GM12878 (cell line): ENCODE measurements around the gene SUSD1.

Experiments
- CBX5 ChIP-seq: sonication (generic); IDR thresholded peaks from 2 replicates; pipeline ENCODE4 v1.6.1; 2016; ENCODE audit warnings: low read depth, moderate library complexity, mild to moderate bottlenecking, inconsistent platforms
- GABPA ChIP-seq: IDR thresholded peaks from 2 replicates; pipeline ENCODE4 v1.6.1; 2014; ENCODE audit warnings: antibody characterized with exemption, low read depth, mild to moderate bottlenecking, inconsistent platforms
- MEF2A ChIP-seq: IDR thresholded peaks from 2 replicates; pipeline ENCODE4 v1.6.1; 2011; ENCODE audit warnings: low read depth, mild to moderate bottlenecking, low read length, moderate library complexity; ENCODE audit not compliant: insufficient read depth
- POLR2A ChIP-seq: IDR thresholded peaks from 2 replicates; pipeline ENCODE4 v1.6.1; 2011; ENCODE audit warnings: low read depth, mild to moderate bottlenecking, low read length
- POLR2AphosphoS5 ChIP-seq: IDR thresholded peaks from 2 replicates; pipeline ENCODE4 v1.6.1; 2011; ENCODE audit warnings: mild to moderate bottlenecking, low read length, inconsistent platforms
- SIN3A ChIP-seq: IDR thresholded peaks from 2 replicates; pipeline ENCODE4 v1.6.1; 2012; ENCODE audit warnings: low read depth, low read length, improper control_type of control experiment
- TF ChIP-seq, protein P1 (sequence below): fragments of 450-650 bp; formaldehyde crosslinking; IDR thresholded peaks from 2 replicates; pipeline ENCODE4 v1.4.0; 2022; ENCODE audit warnings: mild to moderate bottlenecking, moderate library complexity
- TF ChIP-seq, protein P2 (sequence below), 3 experiments: IDR thresholded peaks in 2 of 3; conservative IDR thresholded peaks in 1 of 3; 2 replicates each; pipeline ENCODE4 v1.5.1; 2011; ENCODE audit warnings: low read depth in 3 of 3, low read length in 3 of 3, mild to moderate bottlenecking in 3 of 3, control low read depth in 2 of 3, moderate library complexity in 2 of 3, inconsistent platforms in 1 of 3, mixed read lengths in 1 of 3; ENCODE audit not compliant: control insufficient read depth in 2 of 3, insufficient read depth in 1 of 3; ENCODE audit errors: extremely low read depth in 1 of 3

DNA sequence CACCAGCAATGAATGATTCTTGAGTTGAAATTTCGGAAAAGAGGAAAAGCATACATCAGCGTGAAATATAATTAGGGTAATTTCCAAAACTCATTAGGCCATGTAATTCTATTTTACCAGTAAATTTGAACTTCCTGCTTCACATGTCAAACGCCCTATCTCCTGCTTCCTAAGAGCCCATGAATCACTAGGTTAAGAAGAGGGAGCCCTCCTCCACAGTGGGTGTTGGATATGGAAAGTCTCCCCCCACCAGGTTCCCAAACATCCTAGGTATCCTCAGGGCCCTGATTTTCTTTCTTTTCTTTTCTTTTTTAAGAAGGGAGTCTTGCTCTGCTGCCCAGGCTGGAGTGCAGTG lies 115.2 kb downstream of the SUSD1 start:
- no peak for TF ChIP-seq SIN3A
- TF ChIP-seq, protein P1, sequence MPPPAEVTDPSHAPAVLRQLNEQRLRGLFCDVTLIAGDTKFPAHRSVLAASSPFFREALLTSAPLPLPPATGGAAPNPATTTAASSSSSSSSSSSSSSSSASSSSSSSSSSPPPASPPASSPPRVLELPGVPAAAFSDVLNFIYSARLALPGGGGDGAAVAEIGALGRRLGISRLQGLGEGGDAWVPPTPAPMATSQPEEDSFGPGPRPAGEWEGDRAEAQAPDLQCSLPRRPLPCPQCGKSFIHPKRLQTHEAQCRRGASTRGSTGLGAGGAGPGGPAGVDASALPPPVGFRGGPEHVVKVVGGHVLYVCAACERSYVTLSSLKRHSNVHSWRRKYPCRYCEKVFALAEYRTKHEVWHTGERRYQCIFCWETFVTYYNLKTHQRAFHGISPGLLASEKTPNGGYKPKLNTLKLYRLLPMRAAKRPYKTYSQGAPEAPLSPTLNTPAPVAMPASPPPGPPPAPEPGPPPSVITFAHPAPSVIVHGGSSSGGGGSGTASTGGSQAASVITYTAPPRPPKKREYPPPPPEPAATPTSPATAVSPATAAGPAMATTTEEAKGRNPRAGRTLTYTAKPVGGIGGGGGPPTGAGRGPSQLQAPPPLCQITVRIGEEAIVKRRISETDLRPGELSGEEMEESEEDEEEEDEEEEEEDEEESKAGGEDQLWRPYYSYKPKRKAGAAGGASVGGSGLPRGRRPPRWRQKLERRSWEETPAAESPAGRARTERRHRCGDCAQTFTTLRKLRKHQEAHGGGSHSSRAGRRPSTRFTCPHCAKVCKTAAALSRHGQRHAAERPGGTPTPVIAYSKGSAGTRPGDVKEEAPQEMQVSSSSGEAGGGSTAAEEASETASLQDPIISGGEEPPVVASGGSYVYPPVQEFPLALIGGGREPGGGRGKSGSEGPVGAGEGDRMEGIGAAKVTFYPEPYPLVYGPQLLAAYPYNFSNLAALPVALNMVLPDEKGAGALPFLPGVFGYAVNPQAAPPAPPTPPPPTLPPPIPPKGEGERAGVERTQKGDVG (CRISPR knock-in tag), result no peak
- TF ChIP-seq POLR2A, result no peak
- TF ChIP-seq CBX5, result no peak
- no peak for TF ChIP-seq MEF2A
- TF ChIP-seq GABPA, result no peak
- TF ChIP-seq, protein P2, sequence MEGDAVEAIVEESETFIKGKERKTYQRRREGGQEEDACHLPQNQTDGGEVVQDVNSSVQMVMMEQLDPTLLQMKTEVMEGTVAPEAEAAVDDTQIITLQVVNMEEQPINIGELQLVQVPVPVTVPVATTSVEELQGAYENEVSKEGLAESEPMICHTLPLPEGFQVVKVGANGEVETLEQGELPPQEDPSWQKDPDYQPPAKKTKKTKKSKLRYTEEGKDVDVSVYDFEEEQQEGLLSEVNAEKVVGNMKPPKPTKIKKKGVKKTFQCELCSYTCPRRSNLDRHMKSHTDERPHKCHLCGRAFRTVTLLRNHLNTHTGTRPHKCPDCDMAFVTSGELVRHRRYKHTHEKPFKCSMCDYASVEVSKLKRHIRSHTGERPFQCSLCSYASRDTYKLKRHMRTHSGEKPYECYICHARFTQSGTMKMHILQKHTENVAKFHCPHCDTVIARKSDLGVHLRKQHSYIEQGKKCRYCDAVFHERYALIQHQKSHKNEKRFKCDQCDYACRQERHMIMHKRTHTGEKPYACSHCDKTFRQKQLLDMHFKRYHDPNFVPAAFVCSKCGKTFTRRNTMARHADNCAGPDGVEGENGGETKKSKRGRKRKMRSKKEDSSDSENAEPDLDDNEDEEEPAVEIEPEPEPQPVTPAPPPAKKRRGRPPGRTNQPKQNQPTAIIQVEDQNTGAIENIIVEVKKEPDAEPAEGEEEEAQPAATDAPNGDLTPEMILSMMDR (IDR thresholded peaks at IDR 0.05 in 2 of 3, conservative IDR thresholded peaks at IDR 0.05 in 1 of 3; ENCODE audit: control insufficient read depth in 2 of 3, extremely low read depth in 1 of 3, insufficient read depth in 1 of 3, low read depth in 3 of 3, low read length in 3 of 3), result no peak
- TF ChIP-seq POLR2AphosphoS5, result no peak
